Measurements from ENCODE around the gene NXN.
"Not testable (repeated sequence)": the region's sequence is repeated elsewhere in the genome, so short reads cannot be mapped to it uniquely, and the experiment has no call there.

Gene NXN

GRCh38 chr17:978103-979093 is 1.2 kb downstream of the NXN start:
- no peak for DNase-seq

GRCh38 chr17:977166-977565 is 2.4 kb downstream of the NXN start:
- no peak for DNase-seq

GRCh38 chr17:976312-976711 is 3.3 kb downstream of the NXN start:
- DNase-seq, result no peak

- DNase-seq, result peak; percentile 12
Measured at GRCh38 chr17:975371-975915, 4.1 kb downstream of the NXN start.

- not testable (repeated sequence) for DNase-seq
Measured at GRCh38 chr17:974778-975177, 4.8 kb downstream of the NXN start.

- DNase-seq, result no peak
Measured at GRCh38 chr17:973053-973452, 6.5 kb downstream of the NXN start.

GRCh38 chr17:971861-972260 is 7.7 kb downstream of the NXN start:
- DNase-seq, result not testable (repeated sequence)

GRCh38 chr17:970364-970763 is 9.2 kb downstream of the NXN start:
- no peak for DNase-seq

GRCh38 chr17:969811-970355 is 9.7 kb downstream of the NXN start:
- no peak for DNase-seq

- no peak for DNase-seq
Measured at GRCh38 chr17:968812-969730, 10.5 kb downstream of the NXN start.

GRCh38 chr17:967122-967521 is 12.5 kb downstream of the NXN start:
- no peak for DNase-seq

- DNase-seq, result no peak
Measured at GRCh38 chr17:965311-965989, 14.1 kb downstream of the NXN start.

GRCh38 chr17:964876-965275 is 14.7 kb downstream of the NXN start:
- DNase-seq, result no peak

- no peak for DNase-seq
Measured at GRCh38 chr17:962670-963069, 16.9 kb downstream of the NXN start.

- no peak for DNase-seq
Measured at GRCh38 chr17:962166-962565, 17.4 kb downstream of the NXN start.

GRCh38 chr17:958712-959451 is 20.7 kb downstream of the NXN start:
- no peak for DNase-seq

GRCh38 chr17:957856-958421 is 21.6 kb downstream of the NXN start:
- no peak for DNase-seq

- no peak for DNase-seq
Measured at GRCh38 chr17:956905-957304, 22.7 kb downstream of the NXN start.

- DNase-seq, result no peak
Measured at GRCh38 chr17:954431-955164, 25.0 kb downstream of the NXN start.

- DNase-seq, result no peak
Measured at GRCh38 chr17:953767-954166, 25.8 kb downstream of the NXN start.

- not testable (repeated sequence) for DNase-seq
Measured at GRCh38 chr17:952592-952991, 27.0 kb downstream of the NXN start.
